Stomach (tissue), 4 donors: ENCODE measurements around the gene MAP7.

Experiments used
- POLR2A ChIP-seq, 4 donors: fragments of 450-650 bp; IDR thresholded peaks; one replicate each; pipeline ENCODE4 v1.6.1; 2016; ENCODE audit warnings: antibody characterized with exemption in 4 of 4, control low read depth in 2 of 4, mild to moderate bottlenecking in 1 of 4, moderate library complexity in 1 of 4
- TF ChIP-seq, protein P1 (sequence below), 7 experiments: fragments of 450-650 bp in 4 of 7; fragments of 200-600 bp in 3 of 7; sonication (generic) in 3 of 7; IDR thresholded peaks; one replicate each; pipeline ENCODE4 v1.5.1; 2016 to 2019; ENCODE audit warnings: antibody characterized with exemption in 7 of 7, control low read depth in 2 of 7, mild to moderate bottlenecking in 1 of 7

DNA sequence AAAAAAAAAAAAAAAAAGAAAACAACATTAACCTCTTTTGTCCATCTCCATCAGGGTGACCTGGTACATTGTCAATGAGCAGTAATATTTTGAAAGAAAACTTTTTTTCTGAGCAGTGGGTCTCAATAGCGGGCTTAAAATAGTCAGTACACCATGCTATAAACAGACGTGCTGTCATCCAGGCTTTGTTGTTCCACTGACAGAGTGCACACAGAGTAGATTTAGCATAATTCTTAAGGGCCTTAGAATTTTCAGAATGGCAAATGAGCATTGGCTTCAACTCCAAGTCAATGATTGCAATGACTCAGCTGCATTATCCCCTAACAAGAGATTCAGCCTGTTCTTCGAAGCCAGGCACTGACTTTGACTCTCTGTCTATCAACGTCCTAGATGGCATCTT lies 35.6 kb downstream of the MAP7 start:
- TF ChIP-seq, protein P1, sequence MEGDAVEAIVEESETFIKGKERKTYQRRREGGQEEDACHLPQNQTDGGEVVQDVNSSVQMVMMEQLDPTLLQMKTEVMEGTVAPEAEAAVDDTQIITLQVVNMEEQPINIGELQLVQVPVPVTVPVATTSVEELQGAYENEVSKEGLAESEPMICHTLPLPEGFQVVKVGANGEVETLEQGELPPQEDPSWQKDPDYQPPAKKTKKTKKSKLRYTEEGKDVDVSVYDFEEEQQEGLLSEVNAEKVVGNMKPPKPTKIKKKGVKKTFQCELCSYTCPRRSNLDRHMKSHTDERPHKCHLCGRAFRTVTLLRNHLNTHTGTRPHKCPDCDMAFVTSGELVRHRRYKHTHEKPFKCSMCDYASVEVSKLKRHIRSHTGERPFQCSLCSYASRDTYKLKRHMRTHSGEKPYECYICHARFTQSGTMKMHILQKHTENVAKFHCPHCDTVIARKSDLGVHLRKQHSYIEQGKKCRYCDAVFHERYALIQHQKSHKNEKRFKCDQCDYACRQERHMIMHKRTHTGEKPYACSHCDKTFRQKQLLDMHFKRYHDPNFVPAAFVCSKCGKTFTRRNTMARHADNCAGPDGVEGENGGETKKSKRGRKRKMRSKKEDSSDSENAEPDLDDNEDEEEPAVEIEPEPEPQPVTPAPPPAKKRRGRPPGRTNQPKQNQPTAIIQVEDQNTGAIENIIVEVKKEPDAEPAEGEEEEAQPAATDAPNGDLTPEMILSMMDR (IDR thresholded peaks at IDR 0.05): no peak
- no peak for TF ChIP-seq POLR2A (IDR thresholded peaks at IDR 0.05)
